ENCODE measurements around the gene CSNK1G3.
A peak's percentile ranks its signal among the peaks of the same experiment; 100 is the strongest.

Gene CSNK1G3

DNA sequence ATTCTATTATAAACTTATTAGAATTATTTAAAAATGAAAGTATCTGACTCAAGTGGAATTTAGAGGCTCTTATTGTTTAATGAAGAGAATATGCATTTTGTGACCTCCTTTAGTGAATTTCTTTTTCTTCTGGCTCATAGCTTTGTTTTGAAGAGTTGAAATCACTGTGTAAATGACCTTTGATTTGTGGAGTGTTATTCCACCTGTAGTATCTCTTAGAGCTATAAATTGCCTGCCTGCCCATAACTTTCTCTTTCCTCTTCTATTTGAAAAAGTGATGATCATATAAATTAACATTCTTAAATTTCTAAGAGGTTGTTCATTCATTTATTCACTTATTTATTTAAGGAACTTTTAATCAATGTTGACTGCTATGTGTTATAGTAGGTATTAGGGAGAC is 16.1 kb downstream of the CSNK1G3 start:
- DNase-seq (ENCODE audit: low read depth), result no peak
- H3K4me3 ChIP-seq (ENCODE audit: low read depth, low read length), result no peak overlapping the region
- no peak for TF ChIP-seq CTCF (conservative IDR thresholded peaks at IDR 0.05; ENCODE audit: low read depth, low read length)

GRCh38 chr5:123528878-123529277 is 16.9 kb downstream of the CSNK1G3 start:
- no peak for DNase-seq (ENCODE audit: low read depth)
- TF ChIP-seq CTCF (conservative IDR thresholded peaks at IDR 0.05; ENCODE audit: low read depth, low read length), result no peak
- no peak overlapping the region for H3K4me3 ChIP-seq (ENCODE audit: low read depth, low read length)

GRCh38 chr5:123530728-123531127 is 18.8 kb downstream of the CSNK1G3 start:
- no peak overlapping the region for H3K4me3 ChIP-seq (ENCODE audit: low read depth, low read length)
- peak; percentile 17 for DNase-seq (ENCODE audit: low read depth)
- TF ChIP-seq CTCF (conservative IDR thresholded peaks at IDR 0.05; ENCODE audit: low read depth, low read length), result no peak

DNA sequence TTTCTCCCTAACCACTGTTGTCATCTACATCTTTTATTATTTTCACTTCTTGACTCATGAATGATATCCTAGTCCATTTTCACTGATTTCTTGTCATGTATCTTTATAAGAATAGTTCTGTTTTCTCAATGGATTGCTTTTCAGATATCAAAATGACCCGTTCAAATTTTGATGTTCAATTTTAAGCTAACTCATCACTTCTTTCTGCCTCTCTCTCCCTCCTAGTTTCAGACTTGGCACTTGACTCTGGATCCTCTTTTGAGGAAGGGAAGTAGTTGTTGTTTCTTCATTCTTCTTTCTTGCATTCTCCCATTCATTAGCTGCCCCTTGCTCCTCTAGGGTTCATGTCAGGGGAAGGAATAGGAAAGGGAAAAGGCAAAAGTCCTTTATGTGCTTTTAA is 23.7 kb downstream of the CSNK1G3 start:
- no peak for TF ChIP-seq CTCF (conservative IDR thresholded peaks at IDR 0.05; ENCODE audit: low read depth, low read length)
- no peak overlapping the region for H3K4me3 ChIP-seq (ENCODE audit: low read depth, low read length)
- DNase-seq (ENCODE audit: low read depth), result no peak

DNA sequence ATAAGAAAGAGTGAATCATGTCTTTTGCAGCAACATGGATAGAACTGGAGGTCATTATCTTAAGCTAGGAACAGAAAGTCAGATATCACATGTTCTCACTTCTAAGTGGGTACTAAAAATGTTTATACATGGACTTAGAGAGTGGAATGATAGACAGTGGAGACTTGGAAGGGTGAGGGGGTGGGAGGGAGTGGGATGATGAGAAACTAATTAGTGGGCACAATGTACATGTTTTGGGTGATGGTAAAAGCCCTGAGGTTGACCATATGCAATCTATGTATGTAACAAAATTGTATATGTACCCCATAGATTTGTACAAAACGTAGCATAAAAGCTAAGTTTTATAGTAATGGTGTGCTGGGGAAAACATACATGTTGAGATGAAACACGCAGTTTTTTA is 25.3 kb downstream of the CSNK1G3 start:
- TF ChIP-seq CTCF (conservative IDR thresholded peaks at IDR 0.05; ENCODE audit: low read depth, low read length), result no peak
- no peak for DNase-seq (ENCODE audit: low read depth)
- no peak overlapping the region for H3K4me3 ChIP-seq (ENCODE audit: low read depth, low read length)

- DNase-seq (ENCODE audit: low read depth), result no peak
- no peak for TF ChIP-seq CTCF (conservative IDR thresholded peaks at IDR 0.05; ENCODE audit: low read depth, low read length)
Measured at GRCh38 chr5:123537845-123538244, 25.9 kb downstream of the CSNK1G3 start.

DNA sequence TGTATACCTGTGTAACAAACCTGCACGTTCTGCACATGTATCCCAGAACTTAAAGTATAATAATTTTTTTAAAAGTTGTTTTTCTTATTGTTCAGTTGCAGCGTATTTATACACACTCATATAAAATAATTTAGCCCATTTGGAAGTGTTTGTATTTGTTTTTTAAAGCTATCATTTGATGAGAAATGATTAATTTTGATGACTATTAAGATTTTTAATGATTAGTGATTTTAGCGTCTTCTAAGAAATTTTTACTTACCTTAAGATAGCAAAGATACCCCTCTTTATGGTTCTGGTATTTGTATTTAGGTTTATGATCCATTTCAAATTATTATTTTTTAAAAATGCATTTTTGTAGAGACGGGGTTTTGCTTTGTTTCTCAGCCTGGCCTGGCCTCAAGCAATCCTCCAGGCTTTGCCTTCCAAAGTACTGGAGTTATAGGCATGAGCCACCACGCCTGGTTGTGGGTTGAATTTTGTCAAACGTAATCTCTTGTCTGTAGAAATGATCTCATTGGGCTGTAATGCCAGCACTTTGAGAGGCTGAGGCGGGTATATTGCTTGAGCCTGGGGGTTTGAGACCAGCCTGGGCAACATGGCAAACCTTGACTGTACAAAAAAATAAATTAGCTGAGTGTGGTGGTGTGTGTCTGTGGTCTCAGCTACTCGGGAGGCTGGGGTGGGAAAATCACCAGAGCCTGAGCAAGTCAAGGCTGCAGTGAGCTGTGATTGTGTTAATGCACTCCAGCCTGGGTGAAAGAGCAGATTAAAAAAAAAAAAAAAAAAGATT is 26.9 kb downstream of the CSNK1G3 start:
- no peak for DNase-seq (ENCODE audit: low read depth)
- no peak for TF ChIP-seq CTCF (conservative IDR thresholded peaks at IDR 0.05; ENCODE audit: low read depth, low read length)
- no peak overlapping the region for H3K4me3 ChIP-seq (ENCODE audit: low read depth, low read length)

More at GRCh38 chr5:123537845-123538244, 25.9 kb downstream of the CSNK1G3 start:
- H3K4me3 ChIP-seq (ENCODE audit: low read depth, low read length), result no peak overlapping the region

All from choroid plexus epithelial cell (primary cell).